ENCODE data around the gene RGSL1. TPM values are rescaled to one million over a fixed set of nuclear protein-coding genes. Genes with fewer than 3 reads are reported as not detected.

Gene RGSL1
- total and polyA plus RNA-seq, 9 of the 15 experiments (the other 6 are each of a cell fraction or from before 2014, with no cell fraction given) = 0.03 TPM; not detected in 8

DNA sequence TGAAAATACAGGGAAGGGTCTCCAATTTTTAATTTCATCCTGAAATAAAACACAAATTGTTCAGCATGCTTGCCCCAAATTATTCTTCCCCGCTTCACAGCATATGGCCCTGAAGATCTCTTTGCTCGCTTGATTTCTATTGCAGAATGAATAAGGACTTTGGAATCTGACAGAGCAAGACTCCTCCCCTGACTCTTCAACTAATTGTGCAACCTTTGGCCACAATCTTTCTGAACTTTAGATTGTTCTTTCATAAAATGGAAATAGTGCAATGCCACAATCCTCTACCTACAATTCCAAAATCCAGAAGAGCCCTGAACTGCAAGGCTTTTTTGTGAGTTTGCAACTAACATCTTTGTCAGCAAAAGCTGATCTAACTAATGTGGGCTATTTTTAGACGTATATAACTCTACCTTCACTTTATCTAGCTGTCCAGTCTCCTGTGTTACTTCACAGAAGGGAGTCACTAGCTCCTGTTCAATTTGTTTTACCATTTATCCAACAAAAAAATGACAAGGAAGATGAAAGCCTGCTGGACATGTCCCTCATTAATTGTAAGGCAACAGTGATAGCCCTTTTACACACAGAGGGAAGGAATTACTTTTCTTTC, 125.7 kb downstream of the RGSL1 start:
- 33% methylated on average over 3 of the region's 3 CpGs for WGBS (ENCODE audit: insufficient coverage, low coverage, missing lambda C conversion rate)
- peaks cover 20% of the 10 kb centered on the region; the same call in 2 of the 3 replicates for H3K36me3 ChIP-seq (ENCODE audit: control insufficient read depth, insufficient read depth, low read length)
- FAIRE-seq (peak; percentile 66), DNase-seq (ENCODE audit: extremely low read depth in 1 of 4, low spot score in 3 of 4) (peak in 1 of 4 experiments; percentile 33), ATAC-seq (peak; percentile 70)
- no peak overlapping the region for H3K9ac ChIP-seq (ENCODE audit: insufficient read depth in 1 of 2, low read depth in 2 of 2, low read length in 2 of 2)
- ChIA-PET CTCF (ENCODE audit: low intra/inter-chr PET ratio) (no interaction called here), POLR2A (no interaction called here)
- H3K9me1 ChIP-seq (ENCODE audit: control insufficient read depth, insufficient read depth, low read length) = no peaks in the 10 kb centered on the region
- H2AFZ ChIP-seq (ENCODE audit: low read depth, low read length) = no peak overlapping the region
- no peak overlapping the region for H3K4me2 ChIP-seq (ENCODE audit: insufficient read depth, low read length)
- H4K20me1 ChIP-seq (replicated peaks; ENCODE audit: control insufficient read depth, insufficient read depth, low read length) = no peaks in the 10 kb centered on the region
- H3K4me1 ChIP-seq (replicated peaks in 1 of 2; ENCODE audit: control insufficient read depth in 2 of 2, insufficient read depth in 2 of 2, low read length in 2 of 2) = peaks cover 0 to 8% of the 10 kb centered on the region in 2 experiments; a peak in 2 of 5 replicates
- no peaks in the 10 kb centered on the region for H3K9me3 ChIP-seq (replicated peaks; ENCODE audit: control insufficient read depth, insufficient read depth, low read depth, low read length)
- H3K27ac ChIP-seq (ENCODE audit: extremely low read depth, low read depth, low read length) = no peak overlapping the region
- H3K27me3 ChIP-seq (ENCODE audit: control insufficient read depth in 2 of 2, insufficient read depth in 2 of 2, low read length in 2 of 2) = no peaks in the 10 kb centered on the region; a peak in 1 of 5 replicates
- no TSS peak for BruUV-seq (replicated peaks)
- TF ChIP-seq SRF (CRISPR knock-in tag; IDR thresholded peaks at IDR 0.05) (no peak), CXXC5 (CRISPR knock-in tag; IDR thresholded peaks at IDR 0.05) (no peak), PRMT5 (CRISPR knock-in tag; IDR thresholded peaks at IDR 0.05) (no peak), MAFG (tag; conservative IDR thresholded peaks at IDR 0.05) (0 out of 2 replicates have a peak, but pooled peaks have one; percentile 9), GABPB2 (CRISPR knock-in tag; conservative IDR thresholded peaks at IDR 0.05) (no peak), TOE1 (IDR thresholded peaks at IDR 0.05; ENCODE audit: borderline replicate concordance) (no peak), TOE1 (CRISPR knock-in tag; IDR thresholded peaks at IDR 0.05; ENCODE audit: borderline replicate concordance, low read depth) (no peak), GATAD2B (IDR thresholded peaks at IDR 0.05; ENCODE audit: borderline replicate concordance) (no peak), TCF3 (CRISPR knock-in tag; IDR thresholded peaks at IDR 0.05) (peak; percentile 17; the same call in 1 of the 2 replicates), CEBPB (tag; IDR thresholded peaks at IDR 0.05) (peak; percentile 94), ARID1B (IDR thresholded peaks at IDR 0.05) (peak; percentile 18; the same call in 1 of the 2 replicates), CEBPG (CRISPR knock-in tag; IDR thresholded peaks at IDR 0.05) (no peak), CEBPG (tag; conservative IDR thresholded peaks at IDR 0.05 in 1 of 2, IDR thresholded peaks at IDR 0.05 in 1 of 2) (peak; percentile 14 to 60; a peak in 1 of 4 replicates), C11orf30 (IDR thresholded peaks at IDR 0.05; ENCODE audit: low read depth) (peak; percentile 27; the same call in 1 of the 2 replicates), ZNF830 (CRISPR knock-in tag; IDR thresholded peaks at IDR 0.05) (no peak), DPF2 (IDR thresholded peaks at IDR 0.05) (peak; percentile 26; the same call in 1 of the 2 replicates), CBFA2T3 (IDR thresholded peaks at IDR 0.05) (peak; percentile 16; the same call in 1 of the 2 replicates), ZNF316 (IDR thresholded peaks at IDR 0.05) (peak; percentile 35; the same call in 1 of the 2 replicates), MEF2A (IDR thresholded peaks at IDR 0.05; ENCODE audit: control insufficient read depth, low read depth, low read length) (peak; percentile 86), ZNF146 (CRISPR knock-in tag; IDR thresholded peaks at IDR 0.05; ENCODE audit: unreplicated experiment) (no peak), ZFP1 (CRISPR knock-in tag; IDR thresholded peaks at IDR 0.05) (no peak), NFXL1 (CRISPR knock-in tag; IDR thresholded peaks at IDR 0.05) (no peak)
- TF ChIP-seq, protein P1, sequence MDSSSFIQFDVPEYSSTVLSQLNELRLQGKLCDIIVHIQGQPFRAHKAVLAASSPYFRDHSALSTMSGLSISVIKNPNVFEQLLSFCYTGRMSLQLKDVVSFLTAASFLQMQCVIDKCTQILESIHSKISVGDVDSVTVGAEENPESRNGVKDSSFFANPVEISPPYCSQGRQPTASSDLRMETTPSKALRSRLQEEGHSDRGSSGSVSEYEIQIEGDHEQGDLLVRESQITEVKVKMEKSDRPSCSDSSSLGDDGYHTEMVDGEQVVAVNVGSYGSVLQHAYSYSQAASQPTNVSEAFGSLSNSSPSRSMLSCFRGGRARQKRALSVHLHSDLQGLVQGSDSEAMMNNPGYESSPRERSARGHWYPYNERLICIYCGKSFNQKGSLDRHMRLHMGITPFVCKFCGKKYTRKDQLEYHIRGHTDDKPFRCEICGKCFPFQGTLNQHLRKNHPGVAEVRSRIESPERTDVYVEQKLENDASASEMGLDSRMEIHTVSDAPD (CRISPR knock-in tag; IDR thresholded peaks at IDR 0.05) = no peak
- in situ Hi-C loops (cut with MboI) = no loop called here
- intact Hi-C loops (cut with micrococcal nuclease) = no loop called here
- H3K79me2 ChIP-seq (ENCODE audit: control insufficient read depth, insufficient read depth, low read length) = no peaks in the 10 kb centered on the region
- no peak overlapping the region for H3K4me3 ChIP-seq
